H1 (cell line): ENCODE results near the gene FAM184B. TPM values are rescaled to one million over a fixed set of nuclear protein-coding genes. Genes with fewer than 3 reads are reported as not detected.

Experiments used
- CTCF ChIA-PET: fragments of 300-600 bp; sonication (Branson Sonifier 250); formaldehyde crosslinking; loops from one replicate; lab custom pipeline; 2021; ENCODE audit not compliant: partially characterized antibody; lab: Charles Lee
- POLR2A ChIA-PET: fragments of 300-600 bp; sonication (Branson Sonifier 250); formaldehyde crosslinking; loops from one replicate; lab custom pipeline; 2021; ENCODE audit warnings: inconsistent platforms; ENCODE audit not compliant: partially characterized antibody; lab: Charles Lee
- DNase-seq, 2 experiments: peaks; one replicate each; pipeline versions ENCODE4 v3.0.0 to v3.0.0-alpha.2; 2010 to 2022; ENCODE audit warnings: low spot score in 2 of 2, low read depth in 1 of 2, mixed read lengths in 1 of 2
- FAIRE-seq: peaks from 2 replicates; lab custom pipeline; 2011; peaks lifted over from hg19 to GRCh38; lab: Jason Lieb, UNC
- H2AFZ ChIP-seq: 2 replicates; pipeline ENCODE4 v1.8.1; 2012; ENCODE audit warnings: low read length, inconsistent platforms
- H2AK5ac ChIP-seq: 2 replicates; pipeline ENCODE4 v1.6.1; 2013; ENCODE audit warnings: low read depth, low read length
- H2BK120ac ChIP-seq: replicated peaks from 2 replicates; pipeline ENCODE3; 2013; ENCODE audit warnings: low read depth, low read length, inconsistent platforms
- H2BK12ac ChIP-seq: 2 replicates; pipeline ENCODE4 v1.6.1; 2013; ENCODE audit warnings: low read depth, low read length
- H2BK15ac ChIP-seq: 2 replicates; pipeline ENCODE4 v1.6.1; 2013; ENCODE audit warnings: low read length
- H2BK20ac ChIP-seq: 2 replicates; pipeline ENCODE4 v1.6.1; 2013; ENCODE audit warnings: low read length
- H2BK5ac ChIP-seq: 2 replicates; pipeline ENCODE4 v1.6.1; 2013; ENCODE audit warnings: low read depth, low read length
- H3K14ac ChIP-seq: 2 replicates; pipeline ENCODE4 v1.6.1; 2013; ENCODE audit warnings: inconsistent platforms; ENCODE audit not compliant: insufficient read length
- H3K18ac ChIP-seq: 2 replicates; pipeline ENCODE4 v1.6.1; 2013; ENCODE audit warnings: low read length; ENCODE audit errors: extremely low read depth
- H3K23ac ChIP-seq: 2 replicates; pipeline ENCODE4 v1.6.1; 2013; ENCODE audit warnings: inconsistent platforms; ENCODE audit not compliant: insufficient read length
- H3K23me2 ChIP-seq: 2 replicates; pipeline ENCODE4 v1.6.1; 2013; ENCODE audit warnings: low read depth, low read length
- H3K27ac ChIP-seq: 2 replicates; pipeline ENCODE4 v1.6.1; 2011; ENCODE audit warnings: low read depth, low read length, inconsistent platforms
- H3K27me3 ChIP-seq, 4 experiments: replicated peaks in 1 of 4; 1 replicate in 1 of 4; 2 replicates in 3 of 4; pipeline versions ENCODE4 v1.6.1 to v1.8.1; 2011 to 2013; ENCODE audit warnings: low read length in 3 of 4, mild to moderate bottlenecking in 3 of 4, inconsistent platforms in 2 of 4, mixed read lengths in 2 of 4, moderate library complexity in 1 of 4; ENCODE audit not compliant: control insufficient read depth in 3 of 4, insufficient read depth in 3 of 4; ENCODE audit errors: extremely low read depth in 1 of 4
- H3K36me3 ChIP-seq, 4 experiments: 2 replicates each; pipeline versions ENCODE4 v1.6.1 to v1.8.1; 2011 to 2013; ENCODE audit warnings: mild to moderate bottlenecking in 4 of 4, low read length in 3 of 4, moderate library complexity in 2 of 4, control low read depth in 1 of 4, inconsistent platforms in 1 of 4; ENCODE audit not compliant: insufficient read depth in 4 of 4, control insufficient read depth in 2 of 4
- H3K4ac ChIP-seq: replicated peaks from 2 replicates; pipeline ENCODE3; 2013; ENCODE audit warnings: low read length, low read depth, mixed read lengths, inconsistent platforms; ENCODE audit not compliant: insufficient read length
- H3K4me1 ChIP-seq, 4 experiments: replicated peaks in 1 of 4; 1 replicate in 1 of 4; 2 replicates in 3 of 4; pipeline versions ENCODE4 v1.6.1 to v1.8.1; 2011 to 2013; ENCODE audit warnings: low read length in 3 of 4, inconsistent platforms in 2 of 4, mixed read lengths in 1 of 4; ENCODE audit not compliant: insufficient read depth in 4 of 4, control insufficient read depth in 3 of 4
- H3K4me2 ChIP-seq, 2 experiments: 2 replicates each; pipeline versions ENCODE4 v1.6.1 to v1.8.1; 2011 to 2013; ENCODE audit warnings: low read depth in 2 of 2, low read length in 2 of 2, control low read depth in 1 of 2, inconsistent platforms in 1 of 2, mild to moderate bottlenecking in 1 of 2; ENCODE audit not compliant: insufficient read depth in 1 of 2
- H3K4me3 ChIP-seq, 4 experiments: fragments of 200-600, 300-600 bp in 1 of 4; sonication (generic), shearing (Covaris generic), sonication (Bioruptor Twin) in 1 of 4; 2 replicates each; pipeline versions ENCODE4 v1.5.1 to v1.8.1; 2011 to 2016; ENCODE audit warnings: low read length in 4 of 4, low read depth in 3 of 4, control low read depth in 2 of 4, inconsistent platforms in 2 of 4, mild to moderate bottlenecking in 2 of 4, mixed read lengths in 1 of 4, moderate library complexity in 1 of 4; ENCODE audit not compliant: insufficient read depth in 2 of 4; ENCODE audit errors: extremely low read depth in 1 of 4
- H3K56ac ChIP-seq: replicated peaks from 2 replicates; pipeline ENCODE3; 2013; ENCODE audit warnings: low read depth, mild to moderate bottlenecking, mixed read lengths, low read length, inconsistent platforms; ENCODE audit not compliant: insufficient read length
- H3K79me1 ChIP-seq: 2 replicates; pipeline ENCODE4 v1.6.1; 2013; ENCODE audit warnings: low read depth, low read length, control low read depth
- H3K79me2 ChIP-seq, 2 experiments: 2 replicates each; pipeline versions ENCODE4 v1.6.1 to v1.8.1; 2012 to 2013; ENCODE audit warnings: low read length in 2 of 2, mild to moderate bottlenecking in 2 of 2, inconsistent platforms in 1 of 2; ENCODE audit not compliant: insufficient read depth in 2 of 2, control insufficient read depth in 1 of 2
- H3K9ac ChIP-seq, 4 experiments: replicated peaks in 1 of 4; 1 replicate in 1 of 4; 2 replicates in 3 of 4; pipeline versions ENCODE4 v1.6.1 to v1.8.1; 2011 to 2013; ENCODE audit warnings: low read depth in 3 of 4, low read length in 3 of 4, control low read depth in 2 of 4, mild to moderate bottlenecking in 2 of 4, moderate library complexity in 2 of 4, inconsistent platforms in 1 of 4; ENCODE audit errors: extremely low read depth in 1 of 4
- H3K9me3 ChIP-seq, 2 experiments: 2 replicates each; pipeline versions ENCODE4 v1.6.1 to v1.8.1; 2012 to 2013; ENCODE audit warnings: mild to moderate bottlenecking in 2 of 2, moderate library complexity in 2 of 2, control low read depth in 1 of 2, inconsistent platforms in 1 of 2, low read depth in 1 of 2, low read length in 1 of 2, mixed read lengths in 1 of 2; ENCODE audit not compliant: insufficient read depth in 2 of 2
- H4K20me1 ChIP-seq, 2 experiments: replicated peaks in 1 of 2; 2 replicates each; pipeline versions ENCODE3 to v1.8.1; 2011 to 2013; ENCODE audit warnings: inconsistent platforms in 2 of 2, low read length in 2 of 2, mild to moderate bottlenecking in 1 of 2; ENCODE audit not compliant: insufficient read depth in 2 of 2, control insufficient read depth in 1 of 2
- H4K5ac ChIP-seq: 2 replicates; pipeline ENCODE4 v1.6.1; 2013; ENCODE audit warnings: low read length, low read depth, mixed read lengths, inconsistent platforms; ENCODE audit not compliant: insufficient read length
- H4K8ac ChIP-seq: 2 replicates; pipeline ENCODE4 v1.8.0; 2013; ENCODE audit warnings: mild to moderate bottlenecking, moderate library complexity, low read length, inconsistent platforms; ENCODE audit not compliant: insufficient read depth; ENCODE audit errors: extremely low read depth
- H4K91ac ChIP-seq: replicated peaks from 2 replicates; pipeline ENCODE3; 2013; ENCODE audit warnings: low read length, mixed read lengths, inconsistent platforms; ENCODE audit not compliant: insufficient read length
- ASH2L ChIP-seq: fragments of 200-600, 300-600 bp; sonication (generic); IDR thresholded peaks from one replicate; pipeline ENCODE4 v1.7.1; 2017; ENCODE audit warnings: low read length
- BCL11A ChIP-seq, 2 experiments: IDR thresholded peaks; one replicate each; pipeline ENCODE4 v1.6.1; 2011; ENCODE audit warnings: low read depth in 2 of 2, low read length in 2 of 2, mild to moderate bottlenecking in 2 of 2
- BRCA1 ChIP-seq: IDR thresholded peaks from 2 replicates; pipeline ENCODE4 v1.6.1; 2012; ENCODE audit warnings: low read depth, low read length, improper control_type of control experiment
- E2F6 ChIP-seq: IDR thresholded peaks from 2 replicates; pipeline ENCODE4 v1.6.1; 2012; ENCODE audit warnings: inconsistent platforms
- EGR1 ChIP-seq: IDR thresholded peaks from 2 replicates; pipeline ENCODE4 v1.6.1; 2011; ENCODE audit warnings: low read depth, low read length, borderline replicate concordance
- GTF2F1 ChIP-seq: IDR thresholded peaks from 2 replicates; pipeline ENCODE4 v1.6.1; 2012; ENCODE audit warnings: low read depth, low read length, improper control_type of control experiment, borderline replicate concordance
- MAFK ChIP-seq: IDR thresholded peaks from 2 replicates; pipeline ENCODE4 v1.6.1; 2012; ENCODE audit warnings: low read depth, mild to moderate bottlenecking, improper control_type of control experiment, low read length
- NANOG ChIP-seq: IDR thresholded peaks from 2 replicates; pipeline ENCODE4 v1.6.1; 2011; ENCODE audit warnings: low read length, low read depth, mild to moderate bottlenecking, inconsistent platforms; ENCODE audit not compliant: insufficient read depth, poor library complexity, severe bottlenecking
- NRF1 ChIP-seq: IDR thresholded peaks from 2 replicates; pipeline ENCODE4 v1.6.1; 2011; ENCODE audit warnings: mild to moderate bottlenecking, low read depth, low read length, improper control_type of control experiment
- POLR2A ChIP-seq, 2 experiments: IDR thresholded peaks; 1 replicate in 1 of 2; 2 replicates in 1 of 2; pipeline ENCODE4 v1.6.1; 2011; ENCODE audit warnings: low read depth in 2 of 2, low read length in 2 of 2, mild to moderate bottlenecking in 2 of 2; ENCODE audit errors: control extremely low read depth in 1 of 2
- SP1 ChIP-seq: IDR thresholded peaks from 2 replicates; pipeline ENCODE4 v1.6.1; 2011; ENCODE audit warnings: low read depth, low read length
- SRF ChIP-seq: IDR thresholded peaks from 2 replicates; pipeline ENCODE4 v1.6.1; 2011; ENCODE audit warnings: mild to moderate bottlenecking, low read depth, low read length, moderate library complexity
- TBP ChIP-seq: IDR thresholded peaks from 2 replicates; pipeline ENCODE4 v1.6.1; 2011; ENCODE audit warnings: low read depth, low read length, improper control_type of control experiment
- TEAD4 ChIP-seq: IDR thresholded peaks from 2 replicates; pipeline ENCODE4 v1.6.1; 2012; ENCODE audit warnings: low read depth, low read length, inconsistent platforms, mixed read lengths
- YY1 ChIP-seq: IDR thresholded peaks from 2 replicates; pipeline ENCODE4 v1.6.1; 2011; ENCODE audit warnings: low read depth, mild to moderate bottlenecking, low read length
- WGBS, 2 experiments: shearing (Covaris generic) in 1 of 2; methylation state at CpG; one replicate each; pipeline versions ENCODE4 v1.1.6 to v1.1.7; 2013 to 2015; ENCODE audit warnings: low lambda C conversion rate in 2 of 2, mixed read lengths in 2 of 2, inconsistent platforms in 1 of 2, low coverage in 1 of 2, missing lambda C conversion rate in 1 of 2; ENCODE audit not compliant: insufficient replicate concordance in 2 of 2, insufficient coverage in 1 of 2, insufficient read length in 1 of 2; ENCODE audit errors: extremely low coverage in 1 of 2, missing lambda C conversion rate in 1 of 2; 5-methylcytosine and 5-hydroxymethylcytosine counted together
- polyA plus RNA-seq, 7 experiments: library from polyadenylated mRNA; depleted of rRNA in 3 of 7; stranded (reverse) in 5 of 7; unstranded in 2 of 7; fragments of >200 nt in 5 of 7; fragments of 200-250 nt in 2 of 7; gene quantifications; 1 replicate in 5 of 7; 2 replicates in 1 of 7; 4 replicates in 1 of 7; pipeline versions ENCODE4 v1.2.1 to v1.2.3, GENCODE V29; 2011 to 2013; ENCODE audit warnings: missing spikeins in 2 of 7, mixed read lengths in 2 of 7
- total RNA-seq: library from RNA; stranded (reverse); fragmentation: NEBNext Ultra II Directional; extraction: Animal tissue kit (Norgen Biotek cat#: 25700); gene quantifications from 2 replicates; pipeline ENCODE4 v1.2.1, GENCODE V29; 2021

FAM184B gene
- total and polyA plus RNA-seq, 2 of the 8 experiments (the other 6 are each of a cell fraction or from before 2014, with no cell fraction given), result 0.05 to 0.39 TPM

GRCh38 chr4:17812125-17812524 lies 30.7 kb upstream of the FAM184B start:
- Histone ChIP-seq H3K4ac (no peak overlapping the region), H2AFZ (no peak overlapping the region), H3K36me3 (peaks cover 0 to 34% (median 14%) of the 10 kb centered on the region in 4 experiments; a peak in 6 of 8 replicates), H3K4me1 (peaks cover 2 to 6% (median 4%) of the 10 kb centered on the region in 4 experiments; a peak in 5 of 7 replicates), H4K8ac (no peak overlapping the region), H2BK120ac (no peak overlapping the region), H3K23me2 (peaks cover 3% of the 10 kb centered on the region; the same call in 1 of the 2 replicates), H4K91ac (no peak overlapping the region), H4K5ac (no peak overlapping the region), H2BK12ac (no peak overlapping the region), H3K27me3 (no peaks in the 10 kb centered on the region), H3K79me1 (no peaks in the 10 kb centered on the region), H3K23ac (no peak overlapping the region), H2BK5ac (no peak overlapping the region), H4K20me1 (peaks cover 12 to 13% of the 10 kb centered on the region in 2 experiments), H2BK15ac (no peak overlapping the region), H2BK20ac (no peak overlapping the region), H3K56ac (no peak overlapping the region), H3K18ac (no peak overlapping the region), H3K27ac (no peak overlapping the region), H3K79me2 (peaks cover 13 to 89% of the 10 kb centered on the region in 2 experiments), H3K9me3 (no peaks in the 10 kb centered on the region), H3K14ac (no peak overlapping the region), H3K4me3 (peak overlapping the region; percentile 94 to 98 (median 97); a peak in 7 of 8 replicates), H3K9ac (peak overlapping the region in 2 of 4 experiments; percentile 48 to 58; a peak in 3 of 7 replicates), H2AK5ac (no peak overlapping the region), H3K4me2 (peak overlapping the region; percentile 71 to 73)
- ChIA-PET POLR2A (interaction anchor here (1.0 to 1.2 kb wide), 2 partner anchors 89 to 197 kb away, joined by 3 to 4 read pairs; partner anchors contain the start of gene MED28), CTCF (no interaction called here)
- FAIRE-seq (no peak), DNase-seq (no peak)
- WGBS, 2 experiments, result 38% methylated on average over 3 of the region's 3 CpGs; no CpG with 5 or more reads in 1 of the 2 experiments
- TF ChIP-seq SP1 (no peak), NRF1 (no peak), ASH2L (no peak), YY1 (no peak), TBP (no peak), GTF2F1 (no peak), MAFK (no peak), NANOG (no peak), POLR2A (IDR thresholded peaks at IDR 0.05; ENCODE audit: control extremely low read depth in 1 of 2, low read depth in 2 of 2, low read length in 2 of 2) (no peak), SRF (no peak), E2F6 (no peak), EGR1 (no peak), TEAD4 (no peak), BRCA1 (no peak), BCL11A (IDR thresholded peaks at IDR 0.05; ENCODE audit: low read depth in 2 of 2, low read length in 2 of 2) (no peak)
